Measurements from ENCODE around the gene EFHC1.

The EFHC1 gene

DNA sequence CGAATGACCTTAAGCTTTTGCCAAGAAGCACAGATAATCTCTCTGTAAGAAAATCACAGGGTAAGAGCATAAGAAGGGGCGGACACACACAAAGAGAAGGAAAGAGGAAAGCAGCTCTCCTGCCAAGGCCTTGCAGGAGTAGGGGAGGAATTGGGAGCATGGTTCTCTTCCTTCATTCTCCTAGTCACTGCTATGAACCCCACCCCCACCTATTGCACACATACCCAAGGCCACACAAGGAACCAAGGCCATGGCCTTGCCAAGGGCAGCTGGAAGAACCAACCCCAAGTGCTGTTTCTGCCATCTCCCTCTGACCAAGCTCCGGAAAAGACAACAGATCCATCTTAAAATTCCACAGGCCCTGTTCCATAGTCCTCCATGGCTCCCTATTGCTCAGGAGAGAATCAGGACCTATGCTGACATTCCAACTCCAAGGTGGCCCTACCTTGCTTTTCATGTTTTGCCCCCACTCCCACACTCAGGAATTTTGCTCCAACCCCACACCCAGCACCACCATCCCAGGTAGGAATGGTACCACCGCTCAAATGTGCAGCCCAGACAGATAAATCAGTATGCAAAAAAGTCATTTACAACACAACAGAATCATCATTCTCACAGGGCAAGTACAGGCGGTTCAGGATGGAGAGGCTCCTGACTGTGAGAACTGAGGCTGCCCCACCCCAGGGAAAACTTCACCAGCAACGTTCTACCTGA is 125.4 kb downstream of the EFHC1 start:
- no peak for DNase-seq (ENCODE audit: low read depth in 2 of 2)
- TF ChIP-seq, protein P1, sequence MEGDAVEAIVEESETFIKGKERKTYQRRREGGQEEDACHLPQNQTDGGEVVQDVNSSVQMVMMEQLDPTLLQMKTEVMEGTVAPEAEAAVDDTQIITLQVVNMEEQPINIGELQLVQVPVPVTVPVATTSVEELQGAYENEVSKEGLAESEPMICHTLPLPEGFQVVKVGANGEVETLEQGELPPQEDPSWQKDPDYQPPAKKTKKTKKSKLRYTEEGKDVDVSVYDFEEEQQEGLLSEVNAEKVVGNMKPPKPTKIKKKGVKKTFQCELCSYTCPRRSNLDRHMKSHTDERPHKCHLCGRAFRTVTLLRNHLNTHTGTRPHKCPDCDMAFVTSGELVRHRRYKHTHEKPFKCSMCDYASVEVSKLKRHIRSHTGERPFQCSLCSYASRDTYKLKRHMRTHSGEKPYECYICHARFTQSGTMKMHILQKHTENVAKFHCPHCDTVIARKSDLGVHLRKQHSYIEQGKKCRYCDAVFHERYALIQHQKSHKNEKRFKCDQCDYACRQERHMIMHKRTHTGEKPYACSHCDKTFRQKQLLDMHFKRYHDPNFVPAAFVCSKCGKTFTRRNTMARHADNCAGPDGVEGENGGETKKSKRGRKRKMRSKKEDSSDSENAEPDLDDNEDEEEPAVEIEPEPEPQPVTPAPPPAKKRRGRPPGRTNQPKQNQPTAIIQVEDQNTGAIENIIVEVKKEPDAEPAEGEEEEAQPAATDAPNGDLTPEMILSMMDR (IDR thresholded peaks at IDR 0.05; ENCODE audit: low read depth, low read length), result no peak

DNA sequence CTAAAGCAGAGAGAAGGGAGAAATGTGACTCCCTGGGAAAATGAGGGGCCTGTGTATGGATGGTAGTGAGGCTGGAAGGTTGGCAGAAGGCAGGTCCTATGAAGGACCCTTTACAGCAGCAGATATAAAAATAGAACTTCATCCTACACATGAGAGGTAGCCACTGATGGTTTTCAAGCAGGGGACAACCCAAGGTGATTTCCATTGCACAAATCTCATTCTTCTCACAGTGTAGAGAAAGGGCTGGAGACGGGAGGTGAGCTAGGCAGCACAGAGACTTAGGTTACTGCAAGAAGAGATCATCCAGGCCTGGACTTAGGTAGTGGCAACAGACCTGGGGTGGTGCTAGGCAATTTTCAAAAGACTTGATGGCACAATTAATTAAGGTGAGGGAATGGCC is 126.0 kb downstream of the EFHC1 start:
- TF ChIP-seq, protein P1 (IDR thresholded peaks at IDR 0.05; ENCODE audit: low read depth, low read length), result no peak
- no peak overlapping the region for H3K4me3 ChIP-seq (replicated peaks in 1 of 2; ENCODE audit: low read depth in 2 of 2, low read length in 2 of 2)
- DNase-seq (ENCODE audit: low read depth in 2 of 2), result no peak

More for the DNA sequence above, 125.4 kb downstream of the EFHC1 start:
- H3K4me3 ChIP-seq (replicated peaks in 1 of 2; ENCODE audit: low read depth in 2 of 2, low read length in 2 of 2), result no peak overlapping the region

DNA sequence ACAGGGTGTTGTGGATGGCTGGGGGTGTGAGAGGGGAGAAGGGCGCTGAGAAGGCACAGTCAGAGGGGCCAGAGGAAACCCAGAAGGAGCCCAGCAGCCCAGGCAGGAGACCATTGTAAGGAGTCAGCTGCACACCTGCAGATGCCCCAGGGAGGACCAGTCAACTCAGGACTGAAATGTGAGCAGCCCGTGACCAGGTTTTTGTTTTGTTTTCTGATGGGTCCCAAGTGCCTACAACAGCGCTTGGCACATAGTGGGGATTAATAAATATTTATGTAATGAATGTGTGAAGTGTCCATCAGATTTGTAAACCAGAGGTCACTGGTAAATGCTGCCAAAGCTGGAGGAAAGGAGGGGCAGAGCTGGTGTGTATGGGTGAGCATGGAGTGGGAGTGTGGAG is 126.5 kb downstream of the EFHC1 start:
- DNase-seq (ENCODE audit: low read depth in 2 of 2), result no peak
- TF ChIP-seq, protein P1 (IDR thresholded peaks at IDR 0.05; ENCODE audit: low read depth, low read length), result no peak
- no peak overlapping the region for H3K4me3 ChIP-seq (replicated peaks in 1 of 2; ENCODE audit: low read depth in 2 of 2, low read length in 2 of 2)

DNA sequence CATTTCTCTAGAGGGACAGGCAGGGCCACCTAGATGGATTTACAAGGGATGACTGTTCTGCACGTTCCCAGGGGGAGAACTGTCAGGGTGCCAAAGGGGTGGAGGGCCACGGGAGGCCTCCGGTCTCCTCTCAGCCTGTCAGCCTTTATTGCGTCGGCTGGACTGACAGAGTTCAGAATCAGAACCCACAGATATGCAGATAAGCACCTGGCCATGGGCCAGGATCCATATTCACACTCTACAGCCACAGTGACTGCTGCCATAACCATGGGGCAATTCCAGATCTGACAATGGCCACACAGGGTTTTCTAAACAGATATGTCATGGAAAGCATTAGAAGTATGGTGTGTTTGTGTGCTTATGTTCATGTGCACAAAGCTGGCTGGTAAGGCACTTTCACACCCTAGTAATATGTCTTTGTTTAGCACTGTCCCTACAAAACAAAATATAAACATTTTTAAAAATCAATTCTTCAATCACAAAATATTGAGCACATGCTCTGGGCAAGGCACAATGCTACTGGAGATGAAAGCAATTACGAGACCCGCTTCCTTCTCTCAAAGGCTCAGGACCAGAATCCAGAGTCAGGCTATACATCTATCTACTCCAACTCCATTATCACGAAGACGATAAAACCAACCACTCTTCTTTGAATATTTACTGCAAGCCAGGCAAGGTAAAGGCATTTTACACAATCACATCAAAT is 127.7 kb downstream of the EFHC1 start:
- H3K4me3 ChIP-seq (replicated peaks in 1 of 2; ENCODE audit: low read depth in 2 of 2, low read length in 2 of 2), result no peak overlapping the region
- peak; percentile 49 to 62 for DNase-seq (ENCODE audit: low read depth in 2 of 2)
- TF ChIP-seq, protein P1 (IDR thresholded peaks at IDR 0.05; ENCODE audit: low read depth, low read length), result no peak

DNA sequence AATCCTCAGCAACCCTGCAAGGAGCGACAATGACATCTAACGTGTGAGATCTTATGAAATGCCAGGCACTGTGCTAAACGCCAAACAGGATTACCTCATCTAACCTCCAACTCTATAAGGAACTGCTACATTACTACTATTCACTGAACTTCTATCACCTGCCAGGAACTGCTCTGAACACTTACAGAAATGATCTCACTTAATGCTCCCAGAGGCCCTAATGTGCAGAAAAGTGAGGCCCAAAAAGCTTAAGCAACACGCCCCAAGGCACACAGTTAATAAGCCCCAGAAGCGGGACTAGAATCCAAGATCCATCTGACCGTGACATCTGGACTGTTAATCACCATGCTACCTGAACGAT is 128.2 kb downstream of the EFHC1 start:
- DNase-seq (ENCODE audit: low read depth in 2 of 2), result peak in 1 of 2 donors; percentile 49
- TF ChIP-seq, protein P1 (IDR thresholded peaks at IDR 0.05; ENCODE audit: low read depth, low read length), result no peak
- H3K4me3 ChIP-seq (replicated peaks in 1 of 2; ENCODE audit: low read depth in 2 of 2, low read length in 2 of 2), result no peak overlapping the region

DNA sequence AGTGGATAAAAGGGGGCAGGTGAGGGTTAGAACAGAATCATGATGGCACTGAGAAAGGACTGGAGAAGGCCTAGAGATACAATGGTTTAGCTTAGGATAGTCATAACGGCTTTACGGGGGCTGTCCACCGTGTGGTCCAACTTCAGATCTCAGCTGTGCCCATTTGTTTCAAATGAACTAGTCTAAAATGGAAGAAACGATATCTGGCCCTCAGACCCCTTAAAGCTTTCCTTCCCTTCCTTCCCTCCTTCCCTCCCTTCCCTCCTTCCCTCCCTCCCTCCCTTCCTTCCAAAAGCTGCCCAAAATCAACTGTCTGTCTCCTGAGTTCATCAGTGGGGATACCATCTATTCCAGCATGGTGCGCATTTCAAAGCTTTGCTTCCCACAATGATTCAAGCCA is 128.9 kb downstream of the EFHC1 start:
- H3K4me3 ChIP-seq (replicated peaks in 1 of 2; ENCODE audit: low read depth in 2 of 2, low read length in 2 of 2), result no peak overlapping the region
- TF ChIP-seq, protein P1 (IDR thresholded peaks at IDR 0.05; ENCODE audit: low read depth, low read length), result no peak
- no peak for DNase-seq (ENCODE audit: low read depth in 2 of 2)
